ENCODE data around the gene SNCB. TPM values are rescaled to one million over a fixed set of nuclear protein-coding genes. Genes with fewer than 3 reads are reported as not detected.

Gene SNCB
- total RNA-seq, 4 donors from 2014 or later, result not detected

- no peaks in the 10 kb centered on the region for H3K9me3 ChIP-seq
- H3K4me1 ChIP-seq, result peaks cover 17% of the 10 kb centered on the region
- no peak within 1 kb of the TSS for H3K27ac ChIP-seq
- DNase-seq (ENCODE audit: low spot score in 2 of 2), result no peak
- TF ChIP-seq EP300 (IDR thresholded peaks at IDR 0.05) (no peak), POLR2AphosphoS5 (IDR thresholded peaks at IDR 0.05) (no peak), CTCF (IDR thresholded peaks at IDR 0.05) (no peak), POLR2A (IDR thresholded peaks at IDR 0.05) (no peak)
- peak within 1 kb of the TSS; percentile 55 for H3K4me3 ChIP-seq
- no peaks in the 10 kb centered on the region for H3K36me3 ChIP-seq
- WGBS, result no CpG with 5 or more reads among the region's 101 CpGs
- H3K27me3 ChIP-seq, result peaks cover 33% of the 10 kb centered on the region
Measured at GRCh38 chr5:176609724-176610434, 20.5 kb downstream of the SNCB start, which contains the start of gene GPRIN1. TSS of gene GPRIN1 (minus strand) at chr5:176610156. CDS start at chr5:176599834, 10,322 bp downstream.

GRCh38 chr5:176608937-176609723 is 21.2 kb downstream of the SNCB start:
- no peak for TF ChIP-seq CTCF (IDR thresholded peaks at IDR 0.05)
- TF ChIP-seq EP300 (IDR thresholded peaks at IDR 0.05), result no peak
- TF ChIP-seq POLR2A (IDR thresholded peaks at IDR 0.05), result no peak
- TF ChIP-seq POLR2AphosphoS5 (IDR thresholded peaks at IDR 0.05), result no peak
- no peak for DNase-seq (ENCODE audit: low spot score in 2 of 2)
- Histone ChIP-seq H3K4me3 (peak overlapping the region; percentile 55), H3K27ac (no peak overlapping the region), H3K27me3 (peaks cover 33% of the 10 kb centered on the region), H3K4me1 (peaks cover 17% of the 10 kb centered on the region), H3K9me3 (no peaks in the 10 kb centered on the region), H3K36me3 (no peaks in the 10 kb centered on the region)
- 46% methylated on average over 23 of the region's 46 CpGs for WGBS

- TF ChIP-seq POLR2A (IDR thresholded peaks at IDR 0.05) (no peak), CTCF (IDR thresholded peaks at IDR 0.05) (no peak), POLR2AphosphoS5 (IDR thresholded peaks at IDR 0.05) (no peak), EP300 (IDR thresholded peaks at IDR 0.05) (no peak)
- 81% methylated on average over 3 of the region's 4 CpGs for WGBS
- Histone ChIP-seq H3K4me1 (peaks cover 17% of the 10 kb centered on the region), H3K27ac (no peak overlapping the region), H3K4me3 (no peak overlapping the region), H3K36me3 (no peaks in the 10 kb centered on the region), H3K9me3 (no peaks in the 10 kb centered on the region), H3K27me3 (peaks cover 33% of the 10 kb centered on the region)
- DNase-seq (ENCODE audit: low spot score in 2 of 2), result no peak
Measured at GRCh38 chr5:176608142-176608705, 22.1 kb downstream of the SNCB start.

- no peak for DNase-seq (ENCODE audit: low spot score in 2 of 2)
- Histone ChIP-seq H3K36me3 (no peaks in the 10 kb centered on the region), H3K27ac (no peak overlapping the region), H3K27me3 (peaks cover 21% of the 10 kb centered on the region), H3K4me3 (no peak overlapping the region), H3K4me1 (peaks cover 17% of the 10 kb centered on the region), H3K9me3 (no peaks in the 10 kb centered on the region)
- TF ChIP-seq EP300 (IDR thresholded peaks at IDR 0.05), result no peak
- TF ChIP-seq POLR2A (IDR thresholded peaks at IDR 0.05), result no peak
- TF ChIP-seq CTCF (IDR thresholded peaks at IDR 0.05), result no peak
- no peak for TF ChIP-seq POLR2AphosphoS5 (IDR thresholded peaks at IDR 0.05)
- 97% methylated on average over 3 of the region's 3 CpGs for WGBS
Measured at GRCh38 chr5:176606875-176607274, 23.5 kb downstream of the SNCB start.

- TF ChIP-seq EP300 (IDR thresholded peaks at IDR 0.05), result no peak
- no peak for TF ChIP-seq CTCF (IDR thresholded peaks at IDR 0.05)
- no peak for TF ChIP-seq POLR2AphosphoS5 (IDR thresholded peaks at IDR 0.05)
- no peak for TF ChIP-seq POLR2A (IDR thresholded peaks at IDR 0.05)
- no peaks in the 10 kb centered on the region for H3K9me3 ChIP-seq
- no CpG with 5 or more reads among the region's 3 CpGs for WGBS
- no peak overlapping the region for H3K4me3 ChIP-seq
- H3K27ac ChIP-seq, result no peak overlapping the region
- H3K4me1 ChIP-seq, result peaks cover 17% of the 10 kb centered on the region
- H3K36me3 ChIP-seq, result no peaks in the 10 kb centered on the region
- DNase-seq (ENCODE audit: low spot score in 2 of 2), result no peak
- H3K27me3 ChIP-seq, result peaks cover 21% of the 10 kb centered on the region
Measured at GRCh38 chr5:176606032-176606431, 24.3 kb downstream of the SNCB start.
